Caco-2 (cell line): ENCODE data around the gene CAPN13. TPM values are rescaled to one million over a fixed set of nuclear protein-coding genes. Genes with fewer than 3 reads are reported as not detected.

Experiments
- BruUV-seq: library from RNA; stranded (reverse); fragments of 400-500 nt; replicated peaks from 2 replicates; lab custom pipeline; 2021; lab: Mats Ljungman, UMichigan
- CTCF ChIA-PET: fragments of 300-600 bp; sonication (Branson Sonifier 250); formaldehyde crosslinking; loops from one replicate; lab custom pipeline; 2022; ENCODE audit warnings: antibody characterized with exemption; lab: Charles Lee
- POLR2A ChIA-PET: fragments of 300-600 bp; sonication (Branson Sonifier 250); formaldehyde crosslinking; loops from one replicate; lab custom pipeline; 2022; ENCODE audit warnings: antibody characterized with exemption; lab: Charles Lee
- DNase-seq, 2 experiments: peaks; one replicate each; pipeline versions ENCODE4 v3.0.0 to v3.0.0-alpha.2; 2020 to 2022
- H3K27me3 ChIP-seq: replicated peaks from 2 replicates; pipeline ENCODE4 v1.6.0; 2011; ENCODE audit warnings: low read length; ENCODE audit not compliant: control insufficient read depth, insufficient read depth
- H3K36me3 ChIP-seq: 2 replicates; pipeline ENCODE4 v1.5.1; 2011; ENCODE audit warnings: low read length; ENCODE audit not compliant: control insufficient read depth, insufficient read depth
- H3K4me1 ChIP-seq: fragments of 250-450 bp; sonication (Bioruptor Pico); 2 replicates; pipeline ENCODE4 v1.5.1; 2020; ENCODE audit warnings: mild to moderate bottlenecking
- H3K4me3 ChIP-seq: 2 replicates; pipeline ENCODE4 v1.5.1; 2011; ENCODE audit warnings: low read depth, mild to moderate bottlenecking, control low read depth, low read length
- H3K9me3 ChIP-seq: fragments of 250-450 bp; sonication (Bioruptor Pico); 2 replicates; pipeline ENCODE4 v1.5.1; 2020; ENCODE audit warnings: mild to moderate bottlenecking, moderate library complexity
- H3K27ac Mint-ChIP-seq: one replicate; pipeline ENCODE4 v1.8.0; 2022; ENCODE audit warnings: mixed read lengths; ENCODE audit not compliant: unreplicated experiment
- H3K27me3 Mint-ChIP-seq: one replicate; pipeline ENCODE4 v1.8.0; 2022; ENCODE audit warnings: mixed read lengths; ENCODE audit not compliant: insufficient read depth, unreplicated experiment
- H3K36me3 Mint-ChIP-seq: one replicate; pipeline ENCODE4 v1.8.0; 2022; ENCODE audit warnings: mild to moderate bottlenecking, mixed read lengths; ENCODE audit not compliant: insufficient read depth, unreplicated experiment
- H3K4me1 Mint-ChIP-seq: one replicate; pipeline ENCODE4 v1.8.0; 2022; ENCODE audit warnings: low read depth, mixed read lengths; ENCODE audit not compliant: unreplicated experiment
- H3K4me3 Mint-ChIP-seq: one replicate; pipeline ENCODE4 v1.8.0; 2022; ENCODE audit warnings: mild to moderate bottlenecking, moderate library complexity, mixed read lengths; ENCODE audit not compliant: unreplicated experiment
- H3K9me3 Mint-ChIP-seq: one replicate; pipeline ENCODE4 v1.8.0; 2022; ENCODE audit warnings: mixed read lengths; ENCODE audit not compliant: unreplicated experiment
- intact Hi-C: fragments of 100-400 bp; cut with micrococcal nuclease; formaldehyde crosslinking; loops from one replicate; pipeline ENCODE4 v1.10.0; 2022; ENCODE audit not compliant: unreplicated experiment
- total RNA-seq: library from RNA; stranded (reverse); gene quantifications from 2 replicates; pipeline ENCODE4 v1.2.3, GENCODE V29; 2022
- TF ChIP-seq, protein P1 (sequence below), 2 experiments: fragments of 200-600 bp in 1 of 2; IDR thresholded peaks; 1 replicate in 1 of 2; 2 replicates in 1 of 2; pipeline versions ENCODE4 v1.5.1 to v1.8.0; 2011 to 2022; ENCODE audit warnings: antibody characterized with exemption in 1 of 2, control low read depth in 1 of 2, inconsistent platforms in 1 of 2, low read depth in 1 of 2, low read length in 1 of 2, mild to moderate bottlenecking in 1 of 2, moderate library complexity in 1 of 2; ENCODE audit not compliant: insufficient read depth in 1 of 2, severe bottlenecking in 1 of 2, unreplicated experiment in 1 of 2

The CAPN13 gene
- total RNA-seq, 1 experiment from 2014 or later = 2.1 TPM

DNA sequence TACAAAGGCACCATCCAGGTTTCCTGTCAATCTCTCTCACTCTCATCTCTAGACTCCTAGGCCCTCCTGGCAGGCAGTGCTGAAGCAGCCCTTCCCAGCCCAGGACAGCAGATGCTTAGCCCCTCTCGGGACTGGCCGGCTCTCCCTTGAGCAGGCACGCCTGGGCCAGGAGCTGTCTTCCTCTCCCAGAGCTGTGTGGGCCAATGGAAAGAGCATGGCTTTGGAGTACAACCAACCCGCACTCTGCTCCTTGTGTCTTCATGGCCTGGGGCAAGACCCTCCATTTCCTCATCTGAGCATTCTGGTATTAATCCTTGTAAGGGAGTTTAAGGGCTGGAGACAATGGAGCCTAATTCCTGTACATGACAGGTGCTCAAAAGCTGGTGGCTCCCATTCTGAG is 97.2 kb downstream of the CAPN13 start:
- no peak overlapping the region for H3K4me3 ChIP-seq
- no peaks in the 10 kb centered on the region for H3K36me3 ChIP-seq
- CTCF ChIA-PET = interaction anchor here (3.5 to 8.1 kb wide), 3 partner anchors 24 to 545 kb away, joined by 45 to 209 read pairs (median 59); no protein-coding TSS in a partner anchor
- no peaks in the 10 kb centered on the region for H3K9me3 ChIP-seq
- DNase-seq = no peak
- intact Hi-C loops = loop anchor here (5.0 kb wide), 1 partner anchor 372 kb away; no protein-coding TSS in a partner anchor
- POLR2A ChIA-PET = no interaction called here
- H3K4me1 Mint-ChIP-seq = no peaks in the 10 kb centered on the region
- peaks cover 6% of the 10 kb centered on the region for H3K36me3 Mint-ChIP-seq
- no peak overlapping the region for H3K27ac Mint-ChIP-seq
- BruUV-seq = no TSS peak
- no peaks in the 10 kb centered on the region for H3K27me3 ChIP-seq
- H3K9me3 Mint-ChIP-seq = no peaks in the 10 kb centered on the region
- H3K4me3 Mint-ChIP-seq = no peak overlapping the region
- H3K4me1 ChIP-seq = no peaks in the 10 kb centered on the region
- peaks cover 3% of the 10 kb centered on the region for H3K27me3 Mint-ChIP-seq
- TF ChIP-seq, protein P1, sequence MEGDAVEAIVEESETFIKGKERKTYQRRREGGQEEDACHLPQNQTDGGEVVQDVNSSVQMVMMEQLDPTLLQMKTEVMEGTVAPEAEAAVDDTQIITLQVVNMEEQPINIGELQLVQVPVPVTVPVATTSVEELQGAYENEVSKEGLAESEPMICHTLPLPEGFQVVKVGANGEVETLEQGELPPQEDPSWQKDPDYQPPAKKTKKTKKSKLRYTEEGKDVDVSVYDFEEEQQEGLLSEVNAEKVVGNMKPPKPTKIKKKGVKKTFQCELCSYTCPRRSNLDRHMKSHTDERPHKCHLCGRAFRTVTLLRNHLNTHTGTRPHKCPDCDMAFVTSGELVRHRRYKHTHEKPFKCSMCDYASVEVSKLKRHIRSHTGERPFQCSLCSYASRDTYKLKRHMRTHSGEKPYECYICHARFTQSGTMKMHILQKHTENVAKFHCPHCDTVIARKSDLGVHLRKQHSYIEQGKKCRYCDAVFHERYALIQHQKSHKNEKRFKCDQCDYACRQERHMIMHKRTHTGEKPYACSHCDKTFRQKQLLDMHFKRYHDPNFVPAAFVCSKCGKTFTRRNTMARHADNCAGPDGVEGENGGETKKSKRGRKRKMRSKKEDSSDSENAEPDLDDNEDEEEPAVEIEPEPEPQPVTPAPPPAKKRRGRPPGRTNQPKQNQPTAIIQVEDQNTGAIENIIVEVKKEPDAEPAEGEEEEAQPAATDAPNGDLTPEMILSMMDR (IDR thresholded peaks at IDR 0.05; ENCODE audit: insufficient read depth in 1 of 2, low read depth in 1 of 2, low read length in 1 of 2, severe bottlenecking in 1 of 2, unreplicated experiment in 1 of 2) = no peak

DNA sequence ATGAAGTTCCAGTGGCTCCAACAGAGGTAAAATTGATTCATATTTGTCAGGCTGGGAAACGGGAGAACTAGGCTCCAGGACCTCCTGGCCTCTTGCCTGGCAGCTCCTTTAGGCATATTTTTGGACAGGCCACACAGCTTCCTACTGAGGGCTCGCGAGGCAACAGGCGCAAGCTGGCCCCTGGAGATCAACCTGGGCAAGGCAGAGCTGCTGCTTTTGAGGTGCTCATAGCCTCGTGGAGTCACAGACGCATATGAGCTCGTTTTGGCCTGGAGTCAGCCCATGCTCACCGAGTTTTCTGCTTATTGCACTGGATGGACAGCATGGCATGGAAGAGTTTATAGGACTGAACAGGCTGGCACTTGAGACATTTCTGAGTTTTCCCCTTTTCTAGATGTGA is 97.7 kb downstream of the CAPN13 start:
- POLR2A ChIA-PET = no interaction called here
- TF ChIP-seq, protein P1 (IDR thresholded peaks at IDR 0.05; ENCODE audit: insufficient read depth in 1 of 2, low read depth in 1 of 2, low read length in 1 of 2, severe bottlenecking in 1 of 2, unreplicated experiment in 1 of 2) = no peak
- intact Hi-C loops = loop anchor here (5.0 to 10.0 kb wide), 3 partner anchors 265 to 617 kb away; partner anchors contain the start of genes LBH and LCLAT1

DNA sequence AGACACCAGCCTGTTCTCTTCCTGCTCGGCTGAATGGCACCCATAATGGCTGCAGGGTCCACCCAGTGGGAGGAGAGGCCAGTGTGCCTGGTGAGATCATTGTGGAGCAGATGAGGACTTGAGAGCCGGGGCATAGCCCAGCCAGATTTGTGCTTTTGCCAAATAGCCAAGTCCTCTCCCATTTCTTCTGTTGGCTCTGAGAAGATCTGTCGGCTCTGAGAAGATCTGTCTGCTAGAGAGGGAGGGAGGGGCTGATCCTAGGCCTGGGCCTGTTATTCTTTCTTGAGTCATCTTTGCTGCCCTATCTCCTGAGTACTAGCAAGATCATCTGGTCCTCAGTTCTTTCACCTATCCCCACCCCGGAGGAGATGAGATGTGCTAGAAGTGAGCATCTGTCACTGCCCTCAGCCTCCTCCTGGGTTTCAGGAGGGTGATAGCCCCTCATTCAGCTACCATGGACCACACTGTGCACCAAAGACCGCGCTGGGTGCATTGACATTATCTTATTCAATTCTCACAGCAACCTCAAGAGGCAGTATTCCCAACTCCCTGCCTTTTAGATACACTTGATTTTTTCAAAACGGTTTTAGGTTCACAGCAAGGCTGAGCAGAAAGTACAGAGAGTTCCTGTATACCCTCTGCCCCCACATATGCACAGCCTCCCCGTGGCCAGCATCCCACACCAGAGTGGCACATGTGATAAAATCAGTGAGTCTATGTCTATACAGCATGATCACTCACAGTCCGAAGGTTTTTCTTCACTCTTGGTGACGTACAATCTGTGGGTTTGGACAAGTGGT is 98.6 kb downstream of the CAPN13 start:
- no peaks in the 10 kb centered on the region for H3K4me1 ChIP-seq
- ChIA-PET POLR2A (no interaction called here), CTCF (interaction anchor here (1.2 to 8.1 kb wide), 4 partner anchors 22 to 544 kb away, joined by 3 to 209 read pairs (median 52); no protein-coding TSS in a partner anchor)
- no peaks in the 10 kb centered on the region for H3K27me3 ChIP-seq
- Mint-ChIP-seq H3K27me3 (no peaks in the 10 kb centered on the region), H3K4me1 (no peaks in the 10 kb centered on the region), H3K27ac (no peak overlapping the region), H3K36me3 (no peaks in the 10 kb centered on the region), H3K4me3 (no peak overlapping the region), H3K9me3 (peaks cover 7% of the 10 kb centered on the region)
- no peaks in the 10 kb centered on the region for H3K36me3 ChIP-seq
- DNase-seq = peak in 1 of 2 experiments; percentile 23
- no TSS peak for BruUV-seq
- H3K9me3 ChIP-seq = no peaks in the 10 kb centered on the region
- H3K4me3 ChIP-seq = no peak overlapping the region
- intact Hi-C loops = loop anchor here (5.0 to 10.0 kb wide), 3 partner anchors 264 to 616 kb away; partner anchors contain the start of genes LBH and LCLAT1
- TF ChIP-seq, protein P1 (IDR thresholded peaks at IDR 0.05; ENCODE audit: insufficient read depth in 1 of 2, low read depth in 1 of 2, low read length in 1 of 2, severe bottlenecking in 1 of 2, unreplicated experiment in 1 of 2) = peak; percentile 52 to 68

More for the DNA sequence above, 97.7 kb downstream of the CAPN13 start:
- Histone ChIP-seq H3K4me3 (no peak overlapping the region), H3K4me1 (no peaks in the 10 kb centered on the region), H3K27me3 (no peaks in the 10 kb centered on the region), H3K9me3 (no peaks in the 10 kb centered on the region), H3K36me3 (no peaks in the 10 kb centered on the region)
- Mint-ChIP-seq H3K9me3 (no peaks in the 10 kb centered on the region), H3K36me3 (peaks cover 1% of the 10 kb centered on the region), H3K4me3 (no peak overlapping the region), H3K27ac (no peak overlapping the region), H3K27me3 (no peaks in the 10 kb centered on the region), H3K4me1 (no peaks in the 10 kb centered on the region)
- no TSS peak for BruUV-seq
- CTCF ChIA-PET = interaction anchor here (1.2 to 8.1 kb wide), 4 partner anchors 23 to 545 kb away, joined by 3 to 209 read pairs (median 52); no protein-coding TSS in a partner anchor
- no peak for DNase-seq
